MM.1S (cell line): Measurements from ENCODE around the gene CFAP54.

Source experiments
- CTCF ChIP-seq: fragments of 300-600 bp; sonication (generic); IDR thresholded peaks from 2 replicates; pipeline ENCODE4 v1.5.1; 2016; ENCODE audit warnings: antibody characterized with exemption, low read length, mixed read lengths
- EZH2 ChIP-seq: fragments of 300-600 bp; sonication (generic); optimal IDR thresholded peaks from 2 replicates; pipeline ENCODE3; 2017; ENCODE audit warnings: low read depth, mild to moderate bottlenecking, antibody characterized with exemption, low read length, mixed read lengths

- TF ChIP-seq CTCF (no peak), EZH2 (no peak)
Observed at GRCh38 chr12:96743606-96744005, 254.2 kb downstream of the CFAP54 start.
